ENCODE results near the gene DGKH.

DGKH gene

GRCh38 chr13:42113478-42113877 lies 65.0 kb downstream of the DGKH start:
- Histone ChIP-seq H3K36me3 (ENCODE audit: insufficient read depth, low read length) (no peaks in the 10 kb centered on the region), H4K20me1 (ENCODE audit: insufficient read depth, low read length) (no peaks in the 10 kb centered on the region), H3K4me2 (ENCODE audit: low read length) (no peak overlapping the region), H3K9ac (ENCODE audit: low read length) (no peak overlapping the region), H2AFZ (ENCODE audit: low read length) (no peak overlapping the region), H3K9me2 (ENCODE audit: low read depth, low read length) (no peaks in the 10 kb centered on the region), H3F3A (ENCODE audit: insufficient read depth, low read length) (no peaks in the 10 kb centered on the region), H3K9me3 (ENCODE audit: low read length) (no peaks in the 10 kb centered on the region), H3K4me3 (ENCODE audit: low read depth, low read length, poor library complexity, severe bottlenecking) (no peak overlapping the region), H3K79me2 (ENCODE audit: insufficient read depth, low read length) (no peaks in the 10 kb centered on the region), H3K27me3 (ENCODE audit: insufficient read depth, low read length) (no peaks in the 10 kb centered on the region), H3K27ac (ENCODE audit: low read depth, low read length, poor library complexity, severe bottlenecking) (no peak overlapping the region), H3K4me1 (ENCODE audit: insufficient read depth, low read length, severe bottlenecking) (no peaks in the 10 kb centered on the region)
- TF ChIP-seq CTCF (IDR thresholded peaks at IDR 0.05; ENCODE audit: low read length) (no peak), EZH2 (IDR thresholded peaks at IDR 0.05; ENCODE audit: borderline replicate concordance, low read length) (no peak)

DNA sequence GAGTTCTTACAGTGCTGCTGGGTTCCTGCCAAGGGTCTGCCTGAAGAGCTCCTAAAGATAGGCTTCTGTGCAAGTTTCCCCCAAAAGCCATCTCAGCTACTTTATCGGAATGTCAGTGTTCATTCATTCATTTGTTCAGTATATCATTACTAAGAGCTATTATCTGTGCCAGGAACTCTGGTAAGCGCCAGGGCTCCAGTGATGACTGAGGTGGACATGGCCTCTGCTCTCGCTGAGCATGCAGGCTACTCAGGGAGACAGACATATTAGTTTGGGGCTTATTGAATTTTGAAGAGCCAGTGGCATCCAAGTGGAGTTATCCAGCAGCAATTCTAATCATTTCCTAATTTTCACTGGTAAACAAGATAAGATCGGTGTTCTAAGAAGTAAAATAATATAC lies 65.8 kb downstream of the DGKH start:
- no peaks in the 10 kb centered on the region for H3K36me3 ChIP-seq (ENCODE audit: insufficient read depth, low read length)
- no peak overlapping the region for H3K4me3 ChIP-seq (ENCODE audit: low read depth, low read length, poor library complexity, severe bottlenecking)
- H3K9me2 ChIP-seq (ENCODE audit: low read depth, low read length): no peaks in the 10 kb centered on the region
- H3K79me2 ChIP-seq (ENCODE audit: insufficient read depth, low read length): no peaks in the 10 kb centered on the region
- H3F3A ChIP-seq (ENCODE audit: insufficient read depth, low read length): no peaks in the 10 kb centered on the region
- TF ChIP-seq CTCF (IDR thresholded peaks at IDR 0.05; ENCODE audit: low read length) (no peak), EZH2 (IDR thresholded peaks at IDR 0.05; ENCODE audit: borderline replicate concordance, low read length) (no peak)
- no peak overlapping the region for H3K27ac ChIP-seq (ENCODE audit: low read depth, low read length, poor library complexity, severe bottlenecking)
- H3K9ac ChIP-seq (ENCODE audit: low read length): no peak overlapping the region
- H3K4me2 ChIP-seq (ENCODE audit: low read length): no peak overlapping the region
- no peaks in the 10 kb centered on the region for H3K4me1 ChIP-seq (ENCODE audit: insufficient read depth, low read length, severe bottlenecking)
- no peaks in the 10 kb centered on the region for H3K9me3 ChIP-seq (ENCODE audit: low read length)
- H3K27me3 ChIP-seq (ENCODE audit: insufficient read depth, low read length): no peaks in the 10 kb centered on the region
- no peak overlapping the region for H2AFZ ChIP-seq (ENCODE audit: low read length)
- no peaks in the 10 kb centered on the region for H4K20me1 ChIP-seq (ENCODE audit: insufficient read depth, low read length)

DNA sequence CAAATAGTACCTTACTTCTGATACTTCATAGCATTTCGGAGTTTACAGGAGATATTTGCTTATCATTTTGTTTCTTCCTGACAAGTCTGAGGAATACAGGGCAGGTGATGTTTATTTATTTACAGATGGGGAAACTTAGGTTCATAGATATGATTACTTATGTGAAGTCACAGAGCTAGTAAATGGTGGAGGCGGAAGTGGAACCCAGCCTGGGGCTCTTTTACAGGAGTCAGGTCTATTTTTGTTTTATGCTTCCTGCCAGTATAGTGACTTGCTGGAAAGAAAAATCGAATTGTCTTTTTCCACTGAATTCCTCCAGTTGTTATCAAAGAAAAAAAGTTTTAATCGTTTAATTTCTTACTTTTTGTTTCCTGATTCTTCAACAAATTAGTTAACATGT lies 66.5 kb downstream of the DGKH start:
- Histone ChIP-seq H3K9me2 (ENCODE audit: low read depth, low read length) (no peaks in the 10 kb centered on the region), H3K9me3 (ENCODE audit: low read length) (no peaks in the 10 kb centered on the region), H3K4me3 (ENCODE audit: low read depth, low read length, poor library complexity, severe bottlenecking) (no peak overlapping the region), H3K9ac (ENCODE audit: low read length) (no peak overlapping the region), H4K20me1 (ENCODE audit: insufficient read depth, low read length) (no peaks in the 10 kb centered on the region), H3K79me2 (ENCODE audit: insufficient read depth, low read length) (no peaks in the 10 kb centered on the region), H3K4me1 (ENCODE audit: insufficient read depth, low read length, severe bottlenecking) (no peaks in the 10 kb centered on the region), H3K36me3 (ENCODE audit: insufficient read depth, low read length) (no peaks in the 10 kb centered on the region), H3F3A (ENCODE audit: insufficient read depth, low read length) (no peaks in the 10 kb centered on the region), H2AFZ (ENCODE audit: low read length) (no peak overlapping the region), H3K27me3 (ENCODE audit: insufficient read depth, low read length) (no peaks in the 10 kb centered on the region), H3K4me2 (ENCODE audit: low read length) (no peak overlapping the region), H3K27ac (ENCODE audit: low read depth, low read length, poor library complexity, severe bottlenecking) (no peak overlapping the region)
- no peak for TF ChIP-seq EZH2 (IDR thresholded peaks at IDR 0.05; ENCODE audit: borderline replicate concordance, low read length)
- TF ChIP-seq CTCF (IDR thresholded peaks at IDR 0.05; ENCODE audit: low read length): no peak
